NK-92 treated with Interleukin-12 subunit alpha and Interleukin-12 subunit beta, amount 100 ng/mL, for 24 hours (cell line): Measurements from ENCODE around the gene HYDIN.

Source experiments
- DNase-seq: peaks from one replicate; lab custom pipeline; 2025; lab: John Stamatoyannopoulos, UW

The HYDIN gene

DNA sequence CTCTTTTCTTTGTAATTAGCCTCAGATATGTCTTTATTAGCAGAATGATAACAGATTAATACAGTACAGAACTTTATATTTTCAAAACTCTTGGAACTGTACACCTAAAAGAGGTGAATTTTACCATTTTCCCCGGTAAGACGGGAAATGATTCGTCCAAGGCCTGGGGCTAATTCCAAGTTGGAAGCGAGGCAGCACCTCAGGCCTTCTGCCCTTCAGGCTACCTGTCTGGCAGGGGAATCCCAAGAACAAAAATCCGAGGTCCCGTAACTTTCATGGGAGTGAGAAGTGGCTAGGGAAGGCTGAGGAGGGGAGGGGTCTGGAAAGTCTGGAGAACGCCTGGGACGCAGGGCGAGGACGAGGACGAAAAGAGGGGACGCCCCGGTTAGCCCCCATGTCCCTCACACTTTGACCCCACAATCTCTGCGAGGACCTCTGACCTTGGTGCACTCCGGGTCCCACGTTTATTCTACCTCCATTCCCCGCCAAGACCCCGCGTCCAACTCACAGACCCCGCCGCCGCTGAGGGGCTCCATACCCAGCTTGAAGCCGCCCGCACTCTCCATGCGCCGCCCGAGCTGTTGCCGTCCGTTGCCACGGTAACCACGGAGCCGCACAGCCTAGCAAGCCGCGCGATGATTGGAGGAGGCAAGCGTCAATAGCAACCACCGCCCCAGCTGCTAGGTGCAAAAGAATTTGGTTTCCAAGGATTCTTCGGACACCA is at the start of gene HYDIN:
Gene HYDIN (minus strand): TSS at position 601 of the 724 bp plus-strand sequence. CDS start 43,827 bp downstream, outside the sequence.
- no peak for DNase-seq

DNA sequence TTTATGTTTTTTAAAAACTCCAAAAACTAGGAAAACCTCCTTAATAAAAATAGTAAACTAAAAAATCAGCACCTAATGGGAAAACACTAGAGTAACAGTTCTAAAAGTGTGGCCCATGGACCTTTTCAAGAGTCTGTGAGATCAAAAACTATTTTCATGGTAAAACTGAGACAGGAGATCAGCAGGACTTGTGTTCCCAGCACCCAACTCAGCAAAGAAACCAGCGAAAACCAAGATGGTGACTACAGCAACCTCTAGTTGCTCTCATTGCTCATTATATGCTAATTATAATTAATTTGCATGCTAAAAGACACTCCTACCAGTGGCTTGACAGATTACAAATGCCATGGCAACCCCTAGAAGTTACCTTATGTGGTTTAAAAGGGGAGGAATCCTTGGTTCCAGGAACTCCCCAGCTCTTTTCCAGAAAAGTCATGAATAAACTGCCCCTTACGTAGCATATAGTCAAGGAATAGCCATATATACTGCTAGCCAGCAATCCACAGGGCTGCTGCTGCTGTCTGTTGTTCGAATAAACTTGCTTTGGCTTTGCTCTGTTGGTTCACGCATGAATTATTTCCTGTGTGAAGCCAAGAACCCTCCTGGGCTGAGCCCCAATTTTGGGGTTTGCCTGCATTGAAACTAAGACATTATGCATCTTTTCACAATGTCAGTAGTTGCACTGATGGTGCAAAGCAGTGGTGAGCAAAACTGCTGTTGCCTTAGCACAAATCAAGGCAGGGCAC is 46.2 kb upstream of the HYDIN start:
- no peak for DNase-seq

DNA sequence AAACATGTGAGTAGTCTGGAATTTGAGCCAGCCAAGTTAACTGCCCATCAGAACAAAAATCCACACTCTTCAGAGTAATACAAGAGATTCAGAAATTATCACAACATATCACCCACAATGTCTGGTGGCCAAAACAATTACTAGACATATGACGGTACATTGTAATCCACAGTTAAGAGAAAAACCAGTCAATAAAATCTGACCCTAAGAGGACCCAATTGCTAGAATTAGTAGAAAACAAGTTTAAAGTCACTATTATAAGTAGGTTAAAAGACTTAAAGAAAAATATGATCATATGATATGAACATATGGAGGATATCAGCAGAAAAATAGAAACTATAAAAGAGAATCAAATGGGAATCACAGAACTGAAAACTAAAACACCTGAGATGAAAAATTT is 42.9 kb upstream of the HYDIN start:
- DNase-seq: no peak

DNA sequence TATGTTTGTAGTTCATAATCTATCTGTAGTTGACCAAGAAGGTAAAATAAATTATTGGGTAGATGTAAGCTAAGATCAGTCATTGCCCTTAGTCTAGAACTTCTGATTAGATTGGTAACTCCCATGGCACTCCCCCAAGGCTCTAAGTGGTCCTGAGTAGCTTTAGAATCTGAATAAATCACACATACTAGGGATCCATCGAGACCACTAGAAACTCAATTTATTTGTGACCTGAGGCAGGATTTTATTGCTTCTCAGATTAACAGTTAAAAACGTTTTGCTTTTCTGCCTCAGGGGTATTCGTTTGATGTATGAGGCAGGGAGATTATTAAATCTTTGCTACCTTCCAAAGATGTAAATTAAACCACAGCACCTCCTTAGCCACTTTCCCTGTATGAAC is 33.8 kb upstream of the HYDIN start:
- DNase-seq: no peak

DNA sequence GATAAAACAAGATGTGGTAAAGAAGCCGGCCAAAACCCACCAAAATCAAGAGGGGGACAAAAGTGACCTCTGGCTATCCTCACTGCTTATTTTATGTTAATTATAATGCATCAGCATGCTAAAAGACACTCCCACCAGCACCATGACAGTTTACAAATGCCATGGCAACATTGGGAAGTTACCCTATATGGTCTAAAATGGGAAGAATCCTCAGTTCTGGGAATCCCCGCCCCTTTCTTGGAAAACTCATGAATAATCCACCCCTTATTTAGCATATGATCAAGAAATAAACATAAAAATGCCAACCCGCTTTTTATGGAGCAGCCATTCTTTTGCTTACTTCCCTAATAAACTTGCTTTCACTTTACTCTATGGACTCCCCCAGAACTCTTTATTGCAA is 33.1 kb upstream of the HYDIN start:
- DNase-seq: no peak

DNA sequence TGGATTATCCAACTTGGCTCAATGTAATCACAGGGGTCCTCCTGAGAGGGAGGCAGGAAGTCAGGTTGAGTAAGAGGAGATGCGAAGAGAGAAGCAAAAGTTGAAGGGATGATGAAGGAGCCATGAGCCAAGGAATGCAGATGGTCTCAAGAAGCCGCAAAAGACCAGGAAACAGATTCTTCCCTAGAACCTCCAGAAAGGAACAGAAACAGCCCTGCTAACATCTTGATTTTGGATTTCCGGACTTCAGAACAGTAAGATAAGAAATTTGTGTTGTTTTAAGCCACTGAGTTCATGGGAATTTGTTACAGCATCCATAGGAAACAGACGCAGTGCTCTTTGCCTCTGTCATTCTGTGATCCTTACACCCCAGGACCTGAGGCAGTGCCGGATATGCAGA is 31.9 kb upstream of the HYDIN start:
- DNase-seq: no peak

DNA sequence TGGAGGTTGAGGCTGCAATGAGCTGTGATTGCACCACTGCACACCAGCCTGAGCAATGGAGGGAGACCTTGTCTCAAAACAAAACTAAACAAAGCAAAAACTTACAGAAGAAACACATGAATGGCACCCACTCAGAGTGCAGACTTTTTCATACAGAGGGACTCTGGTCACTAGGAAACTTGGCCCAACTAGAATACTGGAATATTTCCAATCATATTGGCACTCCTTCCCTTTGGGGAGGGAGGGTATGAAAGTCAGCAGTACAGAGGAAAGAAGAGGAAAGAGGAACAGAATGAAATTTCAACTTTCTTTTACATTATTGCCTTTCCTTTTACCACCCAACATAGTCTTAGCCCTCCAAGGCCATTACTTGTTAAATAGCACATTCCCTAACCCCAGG is 30.5 kb upstream of the HYDIN start:
- no peak for DNase-seq

DNA sequence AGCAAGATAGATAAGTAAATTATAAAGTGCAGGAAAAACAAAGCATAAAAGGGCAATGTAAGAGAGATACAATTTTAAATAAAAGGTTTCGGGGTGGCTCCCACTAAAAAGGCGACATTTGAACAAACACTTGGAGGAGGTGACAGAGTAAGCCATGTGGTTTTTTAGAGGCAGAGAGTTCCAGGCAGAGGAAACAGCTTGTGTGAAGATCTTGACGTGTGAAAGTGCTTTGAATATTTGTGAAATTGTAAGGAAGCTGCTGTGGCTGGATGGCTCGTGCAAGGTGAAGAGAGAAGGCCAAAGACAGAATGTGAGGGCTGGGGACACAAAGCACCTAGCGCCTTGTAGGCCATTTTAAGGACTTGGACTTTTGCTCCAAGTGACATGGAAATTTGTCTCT is 28.6 kb upstream of the HYDIN start:
- DNase-seq: no peak

DNA sequence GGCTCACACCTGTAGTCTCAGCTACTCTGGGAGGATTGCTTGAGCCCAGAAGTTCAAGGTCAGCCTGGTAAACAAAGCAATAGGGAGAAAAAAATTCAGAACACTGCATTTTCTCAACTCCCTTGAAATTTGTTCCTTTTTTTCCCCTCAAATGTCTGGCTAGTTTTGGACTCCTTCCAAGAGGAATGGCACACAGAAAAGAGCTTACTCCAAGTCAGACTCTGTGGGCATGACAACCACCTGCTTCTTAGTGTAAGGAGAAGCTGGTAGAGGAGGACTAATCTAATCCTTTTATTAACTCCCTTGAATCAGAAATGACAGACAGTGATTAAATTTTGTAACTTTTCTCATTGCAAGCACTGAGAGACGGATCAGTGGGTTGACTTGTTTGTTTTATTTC is 27.9 kb upstream of the HYDIN start:
- DNase-seq: no peak

DNA sequence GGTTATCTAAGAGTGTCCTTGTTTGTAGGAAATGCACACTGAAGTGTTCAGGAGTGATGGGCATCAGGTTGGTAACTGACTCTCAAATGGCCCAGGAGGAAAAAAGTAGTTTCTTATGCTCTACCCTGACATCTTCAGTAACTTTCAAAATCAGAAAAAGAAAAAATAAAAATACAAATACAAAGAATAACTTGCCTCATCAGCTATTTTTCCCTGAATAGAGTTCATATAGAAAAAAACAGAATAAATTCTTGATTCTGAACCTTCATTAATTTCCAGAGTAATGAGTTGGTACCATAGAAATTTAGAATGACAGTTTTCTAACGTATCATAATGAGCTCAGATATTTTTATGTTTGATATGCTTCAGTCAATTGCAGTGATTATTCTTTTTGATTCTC is 27.2 kb upstream of the HYDIN start:
- DNase-seq: no peak

DNA sequence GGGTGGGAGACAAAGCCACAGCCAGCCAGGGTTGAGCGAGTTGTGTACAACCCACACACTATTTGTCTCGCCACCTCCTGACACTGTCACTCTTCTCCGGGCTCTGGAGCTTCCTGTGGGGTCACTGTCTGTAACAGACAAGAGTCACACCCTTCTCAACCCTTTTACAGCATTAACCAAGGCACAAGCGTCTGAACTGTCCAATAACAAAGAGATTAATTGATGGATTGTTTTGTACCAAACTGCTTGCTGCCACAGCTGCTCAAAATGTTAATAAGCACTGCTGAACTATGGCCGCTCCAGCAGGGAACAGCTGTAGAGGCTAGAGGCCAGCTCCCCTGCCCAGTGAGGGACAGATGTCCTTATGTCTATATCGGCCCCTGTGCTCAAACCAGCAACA is 25.2 kb upstream of the HYDIN start:
- no peak for DNase-seq

DNA sequence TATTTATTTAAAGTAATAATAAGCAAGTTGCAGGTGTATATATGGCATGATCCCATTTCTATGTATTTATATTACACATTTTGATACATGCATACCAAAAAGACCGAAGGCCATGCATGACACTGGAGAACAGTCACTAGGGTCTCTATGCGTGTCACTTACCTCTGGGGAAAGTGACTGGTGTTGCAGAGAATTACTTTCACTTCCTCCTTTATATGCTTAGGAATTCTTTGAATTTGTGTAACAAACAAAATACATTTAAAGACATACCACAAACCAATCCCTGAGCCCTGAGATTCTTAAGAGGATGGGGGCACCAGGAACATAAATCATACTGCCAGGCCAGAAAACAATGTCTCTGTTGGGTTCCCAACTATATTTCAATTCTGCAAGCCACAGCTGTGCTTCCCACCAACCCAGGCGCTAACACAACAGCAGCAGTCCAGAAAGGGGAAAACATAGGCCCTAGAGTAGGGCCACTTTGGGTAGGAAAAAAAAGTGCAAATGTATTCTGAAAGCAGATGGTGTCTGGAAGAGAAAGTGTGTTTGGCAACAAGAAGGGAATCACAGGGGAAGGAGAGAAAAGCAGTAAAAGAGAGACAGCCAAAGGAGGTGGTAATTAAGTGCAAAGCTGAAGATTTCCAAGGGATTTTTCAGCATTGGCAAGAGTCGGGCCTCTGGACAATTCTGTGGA is 24.5 kb upstream of the HYDIN start:
- DNase-seq: no peak

DNA sequence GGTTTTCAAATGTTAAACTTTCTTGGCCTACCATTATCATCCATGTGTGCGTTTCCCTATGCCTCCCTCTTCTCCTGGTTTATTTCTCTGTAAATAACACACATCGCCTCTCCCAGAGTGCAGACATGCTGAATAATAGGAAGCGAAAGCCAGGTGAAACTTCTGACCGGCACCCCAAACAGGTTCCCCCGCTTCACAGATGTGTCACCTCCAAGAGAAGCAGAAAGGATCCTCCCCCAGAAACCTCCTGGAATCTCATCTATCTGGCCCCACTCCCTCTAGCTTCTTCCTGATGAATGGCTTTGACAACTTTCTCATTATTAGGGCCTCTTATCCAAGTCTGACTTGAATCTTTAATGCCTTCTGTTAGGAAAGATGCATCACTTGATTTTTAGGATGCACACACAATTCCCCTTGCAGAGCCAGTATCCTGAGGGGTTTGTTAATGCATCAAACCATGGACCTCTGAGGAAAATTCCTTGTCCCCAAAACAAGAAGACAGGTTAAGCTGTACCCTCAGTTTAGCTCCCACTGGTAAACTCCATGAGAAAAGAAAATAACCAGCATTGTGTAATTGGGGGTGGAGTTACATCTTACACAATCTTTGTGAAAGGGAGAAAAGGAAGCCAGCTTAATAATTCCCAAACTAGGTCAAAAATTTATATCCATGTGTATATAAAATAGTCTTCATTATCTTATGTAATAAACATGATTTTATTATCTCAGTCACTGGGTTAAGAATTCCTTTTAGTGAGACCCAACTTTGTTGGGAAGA is 20.1 kb upstream of the HYDIN start:
- DNase-seq: no peak

DNA sequence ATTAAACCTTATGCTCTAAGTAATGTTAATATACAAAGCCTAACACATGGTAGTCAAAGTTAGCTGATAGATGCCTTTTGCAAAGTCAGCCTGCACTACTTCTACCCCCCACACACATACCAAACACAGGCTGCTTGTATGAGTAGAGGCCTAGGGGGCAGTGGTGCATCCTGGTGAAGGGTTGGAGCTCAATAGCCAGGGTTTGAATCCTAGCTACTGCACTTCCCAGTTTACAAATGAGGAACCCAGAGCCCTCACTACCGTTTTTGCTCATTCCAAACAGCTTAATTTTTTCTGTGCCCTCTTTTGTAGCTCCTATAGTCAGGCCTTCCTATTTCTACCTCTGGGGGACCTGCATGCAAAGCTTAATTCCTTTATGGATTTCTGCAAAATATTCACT is 18.9 kb upstream of the HYDIN start:
- no peak for DNase-seq

DNA sequence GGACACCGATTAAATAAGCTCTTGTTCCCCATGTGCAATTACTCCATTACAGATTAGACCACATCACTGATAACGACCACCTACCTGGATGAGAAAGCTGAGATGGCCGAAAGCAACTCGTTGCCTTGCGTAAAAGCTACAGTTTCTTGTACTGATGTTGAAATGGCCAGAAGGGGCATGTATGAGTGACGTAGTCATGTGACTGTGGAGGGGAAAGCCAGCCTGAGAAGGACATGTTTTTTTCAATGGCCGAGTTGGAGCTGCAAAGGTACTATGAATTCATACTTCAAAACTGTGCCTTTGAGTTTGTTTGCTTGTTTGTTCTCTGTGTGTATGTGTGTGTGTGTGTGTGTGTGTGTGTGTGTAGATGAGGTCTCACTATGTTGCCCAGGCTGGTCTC is 17.0 kb upstream of the HYDIN start:
- no peak for DNase-seq

DNA sequence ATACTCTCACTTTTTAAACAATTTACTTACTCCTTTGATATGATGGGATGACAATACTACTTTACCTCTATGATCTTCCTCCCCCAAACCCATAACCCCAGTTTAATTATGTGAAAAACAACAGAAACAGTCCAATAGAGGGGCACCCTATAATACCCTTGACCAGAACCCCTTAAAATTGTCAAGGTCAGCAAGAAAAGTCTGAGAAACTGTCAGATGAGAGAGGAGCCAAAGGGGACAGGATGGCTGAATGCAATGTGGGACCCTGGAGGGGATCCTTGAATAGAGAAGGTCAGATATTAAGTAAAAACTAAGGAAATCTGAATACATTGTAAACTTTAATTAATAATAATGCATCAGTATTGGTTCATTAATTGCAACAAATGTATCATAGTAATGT is 15.8 kb upstream of the HYDIN start:
- DNase-seq: no peak

DNA sequence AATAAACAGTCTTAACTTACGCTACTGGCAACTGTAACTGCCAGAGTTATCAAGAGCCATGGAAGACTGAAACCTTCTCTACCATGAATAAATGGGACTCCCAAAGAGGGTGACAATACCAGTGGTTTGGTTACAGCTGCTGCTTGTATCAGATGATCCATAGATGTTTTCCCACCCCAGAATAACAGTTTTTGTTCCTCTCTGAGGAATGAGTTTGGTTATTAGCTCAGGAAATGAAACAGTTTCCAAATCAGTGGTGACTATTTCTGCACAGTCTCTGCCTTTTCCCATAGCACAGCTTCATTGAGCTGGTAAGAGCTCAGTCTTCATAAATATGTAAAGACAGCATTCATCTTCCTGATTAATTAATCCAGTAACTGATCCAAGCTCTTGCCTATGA is 14.0 kb upstream of the HYDIN start:
- no peak for DNase-seq

DNA sequence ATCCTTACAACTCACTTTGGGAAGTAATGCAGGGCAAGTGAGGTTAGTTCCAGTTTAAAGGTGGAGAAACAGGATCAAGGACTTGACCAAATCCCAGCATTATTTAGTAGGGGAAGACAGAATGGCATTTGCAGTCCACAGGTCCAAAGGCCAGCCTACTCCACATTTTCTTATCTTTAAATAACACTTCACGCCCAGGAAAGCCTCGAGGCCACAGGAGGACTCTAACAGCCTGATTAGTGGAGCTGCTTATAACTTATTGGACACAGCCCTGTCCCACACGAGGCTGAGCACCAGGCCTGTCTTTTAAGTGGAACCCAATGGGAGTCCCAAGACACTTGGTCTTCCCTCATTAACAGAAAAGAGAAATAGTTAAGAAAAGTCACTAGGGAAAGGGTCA is 12.1 kb upstream of the HYDIN start:
- no peak for DNase-seq

DNA sequence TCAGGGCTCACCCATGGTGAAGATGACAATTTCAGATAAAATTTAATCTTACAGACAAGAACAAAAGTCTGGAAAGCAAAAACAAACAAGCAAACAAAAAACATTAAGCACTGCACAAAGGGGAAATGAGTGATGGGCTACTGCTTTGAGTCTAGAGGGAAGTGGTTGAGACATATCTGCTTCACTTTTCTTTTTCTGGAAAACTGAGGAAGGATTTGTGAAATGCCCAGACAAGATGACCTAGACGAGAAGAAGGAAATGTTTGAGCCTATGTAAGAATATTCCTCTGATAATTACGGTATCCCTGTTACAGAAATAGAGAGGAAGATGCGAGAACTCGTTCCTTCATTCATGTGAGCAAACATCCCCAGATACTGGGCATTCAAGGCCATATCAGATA is 11.5 kb upstream of the HYDIN start:
- DNase-seq: no peak

DNA sequence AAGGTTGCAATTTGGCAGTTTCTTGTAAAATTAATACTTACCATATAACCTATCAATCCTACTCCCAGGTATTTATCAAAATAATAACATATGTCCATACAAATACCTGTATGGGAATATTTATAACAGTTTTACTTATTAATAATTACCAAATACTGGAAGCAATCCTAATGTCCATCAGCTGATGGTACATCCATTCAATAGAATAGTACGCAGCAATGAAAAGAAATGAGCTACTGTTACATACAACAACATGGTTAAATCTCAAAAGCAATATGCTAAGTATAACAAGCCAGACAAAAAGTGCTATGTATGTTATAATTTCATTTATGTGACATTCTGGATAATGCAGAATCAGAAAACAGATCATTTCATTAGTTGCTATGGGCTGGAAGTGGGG is 1.2 kb downstream of the HYDIN start:
- no peak for DNase-seq

DNA sequence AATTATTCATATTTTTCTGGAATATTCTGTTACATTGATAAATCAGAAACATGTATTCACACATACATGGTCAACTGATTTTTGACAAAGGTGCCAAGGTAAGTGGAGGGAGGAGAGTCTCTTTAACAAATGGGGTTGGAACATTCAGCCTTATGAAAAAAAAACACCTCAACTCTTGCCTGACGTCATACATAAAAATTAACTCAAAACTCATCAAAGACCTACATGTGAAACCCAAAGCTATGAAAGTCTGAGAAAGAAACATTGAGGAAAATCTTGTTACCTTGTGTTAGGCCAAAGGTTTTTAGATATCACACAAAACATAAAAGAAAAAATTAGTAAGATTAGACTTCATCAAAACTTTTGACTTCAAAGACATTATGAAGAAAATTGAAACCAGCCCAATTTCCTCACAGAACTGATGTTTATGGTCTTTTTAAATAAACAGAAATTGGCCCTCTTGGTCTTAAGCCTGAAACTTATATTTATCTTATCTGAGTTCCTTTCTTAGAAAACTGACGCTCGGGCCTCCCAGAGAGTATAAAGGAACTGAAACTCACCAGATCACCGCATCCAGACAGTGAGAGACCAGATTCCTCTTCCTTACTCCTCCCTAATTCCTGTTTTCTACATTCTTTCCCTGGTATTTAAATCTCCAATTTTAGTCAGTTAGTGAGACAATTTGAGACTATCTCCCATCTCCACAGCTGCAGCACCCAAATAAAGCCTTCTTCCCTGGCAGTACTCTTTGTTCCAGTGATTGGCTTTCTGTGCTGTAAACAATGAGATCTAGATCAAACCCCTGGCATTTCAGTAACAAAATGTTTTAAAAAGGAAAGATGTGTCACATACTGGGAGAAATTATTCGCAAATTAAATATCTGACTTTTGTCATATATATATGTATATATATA is 4.0 kb downstream of the HYDIN start:
- no peak for DNase-seq
